Activated effector memory CD4-positive, alpha-beta T cell treated with anti-CD3 and anti-CD28 coated beads, Interleukin-2, amount 50 U/mL, for 16 hours (primary cell): ENCODE data around the gene SBF1.

Source experiments
- DNase-seq: peaks from one replicate; pipeline ENCODE4 v3.0.0-alpha.2; 2020

Gene SBF1

DNA sequence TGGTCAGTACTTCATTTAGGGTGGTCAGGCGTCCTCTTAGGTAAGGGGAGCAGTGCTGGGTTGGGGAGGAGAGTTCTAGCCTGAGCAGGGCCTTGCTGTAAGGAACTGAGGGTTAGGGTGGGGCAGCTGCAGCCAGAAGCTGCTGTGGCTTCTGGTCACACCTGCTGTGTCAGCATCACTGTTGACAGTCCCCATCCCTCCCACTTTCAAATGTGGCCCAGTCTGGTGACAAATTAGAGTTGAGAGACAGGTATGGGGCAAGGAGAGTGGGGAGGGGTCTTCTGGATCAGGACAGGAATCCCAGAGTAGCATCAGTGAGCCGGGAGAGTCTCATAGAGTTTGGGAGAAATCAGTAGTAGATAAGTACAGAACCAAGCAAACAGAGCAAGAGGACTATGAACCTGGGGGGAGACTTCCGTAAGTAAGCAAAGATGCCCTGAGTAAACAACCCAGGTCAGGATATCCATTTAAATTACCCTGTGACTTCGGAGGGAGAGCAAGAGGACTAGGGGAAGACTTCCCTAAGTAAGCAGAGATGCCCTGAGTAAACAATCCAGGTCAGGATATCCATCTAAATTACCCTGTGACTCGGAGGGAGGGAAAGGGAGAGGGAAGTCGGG lies 78.0 kb downstream of the SBF1 start:
- DNase-seq: no peak
